Left lung (tissue), 10 donors: ENCODE results near the gene MAST4. TPM values are rescaled to one million over a fixed set of nuclear protein-coding genes. Genes with fewer than 3 reads are reported as not detected.

Source experiments
- ATAC-seq: fragments of 200-7000 bp; cut with Tn5 transposase; one replicate; pipeline ENCODE4 v1.9.1; 2020; ENCODE audit warnings: moderate library complexity
- DNase-seq, 4 donors: peaks; one replicate each; pipeline ENCODE4 v3.0.0-alpha.2; 2013 to 2020
- H3K27ac ChIP-seq, 2 donors: fragments of 200-600 bp; sonication (generic) in 1 of 2; one replicate each; pipeline versions ENCODE4 v1.5.0 to v1.8.0; 2020 to 2021
- H3K27me3 ChIP-seq, 2 donors: fragments of 200-600 bp; sonication (generic) in 1 of 2; one replicate each; pipeline versions ENCODE4 v1.5.0 to v1.8.0; 2020 to 2021
- H3K36me3 ChIP-seq, 2 donors: fragments of 200-600 bp; sonication (generic) in 1 of 2; one replicate each; pipeline versions ENCODE4 v1.5.0 to v1.8.0; 2020 to 2021
- H3K4me1 ChIP-seq, 2 donors: fragments of 200-600 bp; one replicate each; pipeline ENCODE4 v1.8.0; 2021
- H3K4me3 ChIP-seq, 2 donors: fragments of 200-600 bp; sonication (generic) in 1 of 2; one replicate each; pipeline versions ENCODE4 v1.5.0 to v1.8.0; 2020 to 2021; ENCODE audit warnings: mild to moderate bottlenecking in 1 of 2
- H3K9me3 ChIP-seq, 2 donors: fragments of 200-600 bp; sonication (generic) in 1 of 2; one replicate each; pipeline versions ENCODE4 v1.5.0 to v1.8.0; 2020 to 2021
- CTCF ChIP-seq, 2 donors: fragments of 200-600 bp; sonication (generic) in 1 of 2; IDR thresholded peaks; one replicate each; pipeline versions ENCODE4 v1.5.0 to v1.8.0; 2021; ENCODE audit warnings: antibody characterized with exemption in 2 of 2
- intact Hi-C, 2 donors: fragments of 100-400 bp; cut with DNase I; formaldehyde crosslinking; loops; one replicate each; pipeline versions ENCODE4 v1.11.2 to v1.14.2; 2022
- polyA plus RNA-seq, 6 donors: library from polyadenylated mRNA; unstranded; fragments of 120-200 nt; gene quantifications; one replicate each; pipeline ENCODE4 v1.2.1, GENCODE V29; 2013; ENCODE audit not compliant: insufficient read length in 6 of 6
- total RNA-seq, 2 donors: library from RNA; stranded (reverse); fragmentation: NEBNext Ultra II Directional; extraction: Animal tissue kit (Norgen Biotek cat#: 25700); gene quantifications; one replicate each; pipeline ENCODE4 v1.2.1, GENCODE V29; 2021
- donor health status: DM: no; HTN: yes; CAD: no.
- donor health status: DM: no; HTN: no; CAD: no.

Gene MAST4
- total and polyA plus RNA-seq, 8 donors: 47.7 to 57.6 (median 53.0) TPM

- intact Hi-C loops: loop anchor here in 1 of 2 donors (10.0 kb wide), 1 partner anchor 317 kb away; no protein-coding TSS in a partner anchor
- no peak for DNase-seq
- ATAC-seq: no peak
These were observed 231.9 kb downstream of the MAST4 start for GRCh38 chr5:66828046-66828547.

GRCh38 chr5:66828548-66829357, 232.6 kb downstream of the MAST4 start:
- no peaks in the 10 kb centered on the region for H3K36me3 ChIP-seq
- no peak for TF ChIP-seq CTCF (IDR thresholded peaks at IDR 0.05)
- H3K4me3 ChIP-seq: peak overlapping the region; percentile 30 to 35
- H3K4me1 ChIP-seq: peaks cover 0 to 31% of the 10 kb centered on the region in 2 donors
- peak; percentile 88 for ATAC-seq
- DNase-seq: peak in 3 of 4 donors; percentile 71 to 93 (median 72)
- H3K27ac ChIP-seq: peak overlapping the region; percentile 63 to 64
- H3K9me3 ChIP-seq: no peaks in the 10 kb centered on the region
- intact Hi-C loops: loop anchor here in 1 of 2 donors (10.0 kb wide), 1 partner anchor 316 kb away; no protein-coding TSS in a partner anchor
- H3K27me3 ChIP-seq: peaks cover 0 to 11% of the 10 kb centered on the region in 2 donors

More at GRCh38 chr5:66828046-66828547, 231.9 kb downstream of the MAST4 start:
- H3K27ac ChIP-seq: peak overlapping the region in 1 of 2 donors; percentile 63
- H3K4me1 ChIP-seq: peaks cover 0 to 31% of the 10 kb centered on the region in 2 donors
- H3K4me3 ChIP-seq: peak overlapping the region; percentile 30 to 35
- no peak for TF ChIP-seq CTCF (IDR thresholded peaks at IDR 0.05)
- H3K36me3 ChIP-seq: no peaks in the 10 kb centered on the region
- H3K27me3 ChIP-seq: peaks cover 0 to 11% of the 10 kb centered on the region in 2 donors
- H3K9me3 ChIP-seq: no peaks in the 10 kb centered on the region

- Histone ChIP-seq H3K4me1 (peaks cover 0 to 31% of the 10 kb centered on the region in 2 donors), H3K4me3 (peak overlapping the region; percentile 30 to 35), H3K27me3 (peaks cover 0 to 11% of the 10 kb centered on the region in 2 donors), H3K9me3 (no peaks in the 10 kb centered on the region), H3K36me3 (no peaks in the 10 kb centered on the region), H3K27ac (peak overlapping the region; percentile 63 to 64)
- no peak for TF ChIP-seq CTCF (IDR thresholded peaks at IDR 0.05)
- intact Hi-C loops: loop anchor here in 1 of 2 donors (10.0 kb wide), 1 partner anchor 315 kb away; no protein-coding TSS in a partner anchor
- ATAC-seq (no peak), DNase-seq (peak in 1 of 4 donors; percentile 85)
These were observed 233.1 kb downstream of the MAST4 start for GRCh38 chr5:66829358-66829674.

- intact Hi-C loops: loop anchor here in 1 of 2 donors (10.0 kb wide), 1 partner anchor 315 kb away; no protein-coding TSS in a partner anchor
- no peak for DNase-seq
- ATAC-seq: peak; percentile 32
- Histone ChIP-seq H3K27me3 (peaks cover 0 to 11% of the 10 kb centered on the region in 2 donors), H3K4me3 (peak overlapping the region in 1 of 2 donors; percentile 30), H3K4me1 (peaks cover 0 to 31% of the 10 kb centered on the region in 2 donors), H3K27ac (peak overlapping the region in 1 of 2 donors; percentile 64), H3K36me3 (no peaks in the 10 kb centered on the region), H3K9me3 (no peaks in the 10 kb centered on the region)
- no peak for TF ChIP-seq CTCF (IDR thresholded peaks at IDR 0.05)
These were observed 233.6 kb downstream of the MAST4 start for GRCh38 chr5:66829826-66830225.

GRCh38 chr5:66830636-66831035, 234.4 kb downstream of the MAST4 start:
- no peak for TF ChIP-seq CTCF (IDR thresholded peaks at IDR 0.05)
- no peak overlapping the region for H3K27ac ChIP-seq
- H3K9me3 ChIP-seq: no peaks in the 10 kb centered on the region
- peaks cover 0 to 31% of the 10 kb centered on the region in 2 donors for H3K4me1 ChIP-seq
- no peaks in the 10 kb centered on the region for H3K36me3 ChIP-seq
- intact Hi-C loops: no loop called here
- peak; percentile 54 for ATAC-seq
- no peak overlapping the region for H3K4me3 ChIP-seq
- H3K27me3 ChIP-seq: peaks cover 0 to 11% of the 10 kb centered on the region in 2 donors
- no peak for DNase-seq
